Heart left ventricle (tissue), 13 donors: ENCODE data around the gene SALL1.

Source experiments
- POLR2A ChIP-seq, 2 donors: fragments of 450-650 bp; IDR thresholded peaks; one replicate each; pipeline ENCODE4 v1.6.1; 2017; ENCODE audit warnings: antibody characterized with exemption in 2 of 2, mild to moderate bottlenecking in 2 of 2, moderate library complexity in 2 of 2
- TF ChIP-seq, protein P1 (sequence below), 12 donors: fragments of 200-600 bp; sonication (generic) in 4 of 12; IDR thresholded peaks; one replicate each; pipeline versions ENCODE4 v1.5.0 to v1.8.0; 2018 to 2022; ENCODE audit warnings: antibody characterized with exemption in 12 of 12, mild to moderate bottlenecking in 5 of 12
- donor health status: ischemic (EF 13 %, LVEDD 7.1; RV severe dilation, severe dysfunction).
- donor health status: DM: no; HTN: yes; CAD: no.
- donor health status: DM: no; HTN: no; CAD: no.
- donor health status: ischemic (EF 25% LVEDD 6.9; RV normal size, moderate dysfunction).
- donor health status: ischemic (EF 25% LVEDD 5.7; RV mildly dilated, moderate dysfunction).
- donor health status: ischemic (EF 35%, LVEDD 5.7; RV mildly dilated, moderate dysfunction).
- donor health status: nonischemic (EF 11% LVEDD 7.7; RV severe dilation, severe dysfunction).
- donor health status: DM: yes; HTN: yes; CAD: no.
- donor health status: PGD.
- donor health status: ischemic (EF 29% LVEDD 5.4; RV normal size, mild dysfunction).
- donor health status: nonischemic (EF 23%, LVEDD 6.1; RV moderate dilation, normal function).

DNA sequence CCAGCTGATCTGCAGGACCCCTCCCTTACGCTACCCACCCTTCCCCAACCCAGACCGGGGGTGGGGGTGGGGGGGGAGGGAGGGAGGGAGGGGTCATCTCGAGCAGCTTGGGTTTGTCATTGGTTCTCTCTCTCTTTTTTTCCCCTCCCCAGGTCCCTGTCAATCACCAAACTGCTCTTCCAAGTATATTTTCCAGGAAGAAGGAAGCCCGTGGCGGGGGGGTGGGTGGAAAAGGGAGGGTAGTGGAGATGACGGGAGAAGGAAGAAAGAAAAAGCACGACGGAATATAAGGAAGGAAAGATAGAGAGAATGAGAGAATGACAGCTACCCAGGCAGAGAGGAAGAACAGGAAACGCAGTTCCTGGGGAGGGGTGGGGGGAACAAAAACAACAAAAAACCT is 17.9 kb downstream of the SALL1 start:
- TF ChIP-seq, protein P1, sequence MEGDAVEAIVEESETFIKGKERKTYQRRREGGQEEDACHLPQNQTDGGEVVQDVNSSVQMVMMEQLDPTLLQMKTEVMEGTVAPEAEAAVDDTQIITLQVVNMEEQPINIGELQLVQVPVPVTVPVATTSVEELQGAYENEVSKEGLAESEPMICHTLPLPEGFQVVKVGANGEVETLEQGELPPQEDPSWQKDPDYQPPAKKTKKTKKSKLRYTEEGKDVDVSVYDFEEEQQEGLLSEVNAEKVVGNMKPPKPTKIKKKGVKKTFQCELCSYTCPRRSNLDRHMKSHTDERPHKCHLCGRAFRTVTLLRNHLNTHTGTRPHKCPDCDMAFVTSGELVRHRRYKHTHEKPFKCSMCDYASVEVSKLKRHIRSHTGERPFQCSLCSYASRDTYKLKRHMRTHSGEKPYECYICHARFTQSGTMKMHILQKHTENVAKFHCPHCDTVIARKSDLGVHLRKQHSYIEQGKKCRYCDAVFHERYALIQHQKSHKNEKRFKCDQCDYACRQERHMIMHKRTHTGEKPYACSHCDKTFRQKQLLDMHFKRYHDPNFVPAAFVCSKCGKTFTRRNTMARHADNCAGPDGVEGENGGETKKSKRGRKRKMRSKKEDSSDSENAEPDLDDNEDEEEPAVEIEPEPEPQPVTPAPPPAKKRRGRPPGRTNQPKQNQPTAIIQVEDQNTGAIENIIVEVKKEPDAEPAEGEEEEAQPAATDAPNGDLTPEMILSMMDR (IDR thresholded peaks at IDR 0.05): no peak
- no peak for TF ChIP-seq POLR2A (IDR thresholded peaks at IDR 0.05)
